ENCODE measurements around the gene AKAP8.

DNA sequence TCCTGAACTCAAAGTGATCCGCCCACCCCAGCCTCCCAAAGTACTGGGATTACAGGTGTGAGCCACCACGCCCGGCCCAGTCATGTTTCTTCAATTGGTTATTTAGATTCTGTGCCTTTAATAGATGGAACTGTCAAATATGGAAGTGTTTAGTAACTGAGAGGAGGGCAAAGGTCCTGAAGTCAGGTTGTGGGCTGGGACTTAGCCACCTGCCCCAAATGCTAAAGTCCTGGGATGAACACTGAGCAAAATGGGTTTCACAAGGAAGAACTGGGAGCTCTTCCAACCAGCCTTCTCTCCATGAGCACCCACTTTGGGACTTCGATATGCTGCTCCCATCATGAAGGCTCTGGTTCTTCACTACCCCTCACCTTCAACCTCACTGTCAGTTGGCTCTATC lies 21.7 kb downstream of the AKAP8 start:
- TF ChIP-seq ZNF274 (IDR thresholded peaks at IDR 0.05; ENCODE audit: low read depth, low read length) (no peak), YY1 (IDR thresholded peaks at IDR 0.05; ENCODE audit: insufficient read depth, insufficient read length) (no peak), SUZ12 (IDR thresholded peaks at IDR 0.05; ENCODE audit: extremely low read depth, insufficient read depth, insufficient read length) (no peak)

Measured in NT2/D1 (cell line).